IMR-90 (cell line): ENCODE measurements around the gene FBXL13. TPM values are rescaled to one million over a fixed set of nuclear protein-coding genes. Genes with fewer than 3 reads are reported as not detected.

ENCODE experiments used
- ATAC-seq: fragments of 200-7000 bp; cut with Tn5 transposase; 2 replicates; pipeline ENCODE4 v1.9.1; 2020; ENCODE audit warnings: low read depth, mild to moderate bottlenecking, moderate library complexity
- BruUV-seq: library from RNA; stranded (reverse); fragments of 400-500 nt; replicated peaks from 2 replicates; lab custom pipeline; 2021; lab: Mats Ljungman, UMichigan
- CTCF ChIA-PET: fragments of 300-600 bp; formaldehyde crosslinking; extraction: SDS; loops from one replicate; lab custom pipeline; 2021; ENCODE audit warnings: antibody characterized with exemption; lab: Yijun Ruan, JAX
- POLR2A ChIA-PET: fragments of 300-600 bp; sonication (Branson Sonifier 250); formaldehyde crosslinking; loops from one replicate; lab custom pipeline; 2022; ENCODE audit warnings: antibody characterized with exemption; ENCODE audit not compliant: unreplicated experiment; lab: Charles Lee
- DNase-seq: peaks from one replicate; pipeline ENCODE4 v3.0.0; 2013
- H2AFZ ChIP-seq: replicated peaks from 2 replicates; pipeline ENCODE3; 2013; ENCODE audit warnings: low read length, mild to moderate bottlenecking; ENCODE audit not compliant: poor library complexity
- H2AK5ac ChIP-seq: 2 replicates; pipeline ENCODE4 v1.6.1; 2013; ENCODE audit warnings: low read depth, low read length, inconsistent platforms
- H2AK9ac ChIP-seq: replicated peaks from 2 replicates; pipeline ENCODE3; 2013; ENCODE audit warnings: mild to moderate bottlenecking, low read depth, low read length, moderate library complexity; ENCODE audit not compliant: poor library complexity
- H2BK120ac ChIP-seq: 2 replicates; pipeline ENCODE4 v1.6.1; 2013; ENCODE audit warnings: low read depth, low read length, inconsistent platforms
- H2BK15ac ChIP-seq: 3 replicates; pipeline ENCODE4 v1.6.1; 2013; ENCODE audit warnings: low read depth, low read length, inconsistent platforms
- H2BK20ac ChIP-seq: 2 replicates; pipeline ENCODE4 v1.6.1; 2013; ENCODE audit warnings: low read depth, mild to moderate bottlenecking, inconsistent platforms, low read length, moderate library complexity
- H2BK5ac ChIP-seq: 2 replicates; pipeline ENCODE4 v1.6.1; 2013; ENCODE audit warnings: mild to moderate bottlenecking, low read depth, low read length, inconsistent platforms; ENCODE audit not compliant: poor library complexity, severe bottlenecking
- H3K14ac ChIP-seq: replicated peaks from 2 replicates; pipeline ENCODE4 v1.6.1; 2013; ENCODE audit warnings: low read depth, low read length, inconsistent platforms
- H3K18ac ChIP-seq: 2 replicates; pipeline ENCODE4 v1.6.1; 2013; ENCODE audit warnings: low read depth, low read length, control low read depth
- H3K23ac ChIP-seq: 2 replicates; pipeline ENCODE4 v1.6.1; 2013; ENCODE audit warnings: low read depth, low read length, inconsistent platforms
- H3K27ac ChIP-seq: 2 replicates; pipeline ENCODE4 v1.5.1; 2013; ENCODE audit warnings: mild to moderate bottlenecking, control low read depth, low read length; ENCODE audit not compliant: insufficient read depth
- H3K27me3 ChIP-seq: 2 replicates; pipeline ENCODE4 v1.6.1; 2013; ENCODE audit warnings: low read length; ENCODE audit not compliant: control insufficient read depth, insufficient read depth
- H3K36me3 ChIP-seq: 2 replicates; pipeline ENCODE4 v1.6.1; 2013; ENCODE audit warnings: low read length, mixed read lengths; ENCODE audit not compliant: control insufficient read depth, insufficient read depth
- H3K4ac ChIP-seq: 2 replicates; pipeline ENCODE4 v1.6.1; 2013; ENCODE audit warnings: low read depth, low read length, inconsistent platforms
- H3K4me1 ChIP-seq: 2 replicates; pipeline ENCODE4 v1.6.1; 2013; ENCODE audit warnings: low read length, mixed read lengths; ENCODE audit not compliant: control insufficient read depth, insufficient read depth
- H3K4me2 ChIP-seq: 2 replicates; pipeline ENCODE4 v1.6.1; 2013; ENCODE audit warnings: low read depth, mild to moderate bottlenecking, control low read depth, low read length, moderate library complexity
- H3K4me3 ChIP-seq: 2 replicates; pipeline ENCODE4 v1.5.1; 2013; ENCODE audit warnings: low read depth, mild to moderate bottlenecking, control low read depth, low read length, moderate library complexity; ENCODE audit not compliant: insufficient read depth
- H3K56ac ChIP-seq: 2 replicates; pipeline ENCODE4 v1.6.1; 2013; ENCODE audit warnings: low read length, inconsistent platforms; ENCODE audit not compliant: insufficient read depth; ENCODE audit errors: extremely low read depth
- H3K79me1 ChIP-seq, 2 experiments: 2 replicates each; pipeline ENCODE4 v1.6.1; 2013; ENCODE audit warnings: low read length in 2 of 2, inconsistent platforms in 1 of 2, low read depth in 1 of 2
- H3K9ac ChIP-seq: 2 replicates; pipeline ENCODE4 v1.6.1; 2013; ENCODE audit warnings: low read depth, low read length, control low read depth
- H3K9me1 ChIP-seq: 2 replicates; pipeline ENCODE4 v1.6.1; 2013; ENCODE audit warnings: low read length, inconsistent platforms; ENCODE audit not compliant: insufficient read depth
- H3K9me3 ChIP-seq: 2 replicates; pipeline ENCODE4 v1.6.1; 2013; ENCODE audit warnings: low read length; ENCODE audit not compliant: control insufficient read depth, insufficient read depth
- H4K20me1 ChIP-seq: 2 replicates; pipeline ENCODE4 v1.6.1; 2013; ENCODE audit warnings: low read length, inconsistent platforms; ENCODE audit not compliant: insufficient read depth
- H4K5ac ChIP-seq: 2 replicates; pipeline ENCODE4 v1.6.1; 2013; ENCODE audit warnings: mild to moderate bottlenecking, low read depth, low read length, control low read depth
- H4K8ac ChIP-seq, 2 experiments: 2 replicates each; pipeline ENCODE4 v1.6.1; 2013; ENCODE audit warnings: low read depth in 2 of 2, low read length in 2 of 2, control low read depth in 1 of 2, inconsistent platforms in 1 of 2
- H4K91ac ChIP-seq: 2 replicates; pipeline ENCODE4 v1.6.1; 2013; ENCODE audit warnings: low read depth, low read length, inconsistent platforms; ENCODE audit not compliant: insufficient read depth
- BHLHE40 ChIP-seq: fragments of 150-350 bp; IDR thresholded peaks from 2 replicates; pipeline ENCODE4 v1.6.1; 2016; ENCODE audit warnings: mild to moderate bottlenecking, low read depth, low read length
- CEBPB ChIP-seq: IDR thresholded peaks from 2 replicates; pipeline ENCODE4 v1.6.1; 2012; ENCODE audit warnings: low read depth, low read length, improper control_type of control experiment
- CHD1 ChIP-seq: IDR thresholded peaks from 2 replicates; pipeline ENCODE4 v1.6.1; 2012; ENCODE audit warnings: low read depth, low read length, improper control_type of control experiment
- CTCF ChIP-seq: conservative IDR thresholded peaks from 2 replicates; pipeline ENCODE4 v1.5.1; 2012; ENCODE audit warnings: mild to moderate bottlenecking, low read depth, low read length, improper control_type of control experiment
- ELK1 ChIP-seq: fragments of 150-350 bp; IDR thresholded peaks from 2 replicates; pipeline ENCODE4 v1.6.1; 2016; ENCODE audit warnings: low read depth, mild to moderate bottlenecking, low read length, moderate library complexity, borderline replicate concordance
- FOS ChIP-seq: fragments of 150-350 bp; IDR thresholded peaks from 2 replicates; pipeline ENCODE4 v1.6.1; 2016; ENCODE audit warnings: low read depth, low read length
- MAFK ChIP-seq: IDR thresholded peaks from 2 replicates; pipeline ENCODE4 v1.6.1; 2012; ENCODE audit warnings: low read depth, low read length, improper control_type of control experiment
- MAZ ChIP-seq: IDR thresholded peaks from 2 replicates; pipeline ENCODE4 v1.6.1; 2012; ENCODE audit warnings: low read depth, mild to moderate bottlenecking, low read length, improper control_type of control experiment, moderate library complexity, borderline replicate concordance
- MXI1 ChIP-seq: IDR thresholded peaks from 2 replicates; pipeline ENCODE4 v1.6.1; 2012; ENCODE audit warnings: low read depth, mild to moderate bottlenecking, low read length, moderate library complexity, borderline replicate concordance
- NFE2L2 ChIP-seq: fragments of 150-350 bp; IDR thresholded peaks from 2 replicates; pipeline ENCODE4 v1.6.1; 2016; ENCODE audit warnings: low read depth, mild to moderate bottlenecking, low read length
- POLR2A ChIP-seq: IDR thresholded peaks from 2 replicates; pipeline ENCODE4 v1.6.1; 2012; ENCODE audit warnings: mild to moderate bottlenecking, low read depth, low read length
- RAD21 ChIP-seq: IDR thresholded peaks from 2 replicates; pipeline ENCODE4 v1.6.1; 2012; ENCODE audit warnings: low read length, improper control_type of control experiment
- RCOR1 ChIP-seq: IDR thresholded peaks from 2 replicates; pipeline ENCODE4 v1.6.1; 2012; ENCODE audit warnings: mild to moderate bottlenecking, low read length, improper control_type of control experiment; ENCODE audit not compliant: insufficient replicate concordance
- RFX5 ChIP-seq: IDR thresholded peaks from 2 replicates; pipeline ENCODE4 v1.8.0; 2012; ENCODE audit warnings: low read depth, mild to moderate bottlenecking, low read length, moderate library complexity
- SMC3 ChIP-seq: fragments of 150-350 bp; IDR thresholded peaks from 2 replicates; pipeline ENCODE4 v1.6.1; 2016; ENCODE audit warnings: low read depth, mild to moderate bottlenecking, antibody characterized with exemption, low read length, moderate library complexity
- WGBS, 2 experiments: methylation state at CpG; one replicate each; pipeline versions ENCODE4 v1.1.5 to v1.1.7; 2013; ENCODE audit warnings: missing lambda C conversion rate in 2 of 2; ENCODE audit not compliant: insufficient read length in 1 of 2; ENCODE audit errors: extremely low coverage in 2 of 2; 5-methylcytosine and 5-hydroxymethylcytosine counted together
- dilution Hi-C: fragments of 300-500 bp; cut with HindIII; formaldehyde crosslinking; loops from one replicate; pipeline ENCODE4 v1.14.3; 2018; ENCODE audit warnings: low sequenced_read_pairs; ENCODE audit not compliant: unreplicated experiment
- in situ Hi-C: fragments of 300-500 bp; cut with MboI; formaldehyde crosslinking; loops from 3 replicates; pipeline ENCODE4 v1.14.3; 2019; ENCODE audit warnings: low sequenced_read_pairs, inconsistent platforms, mixed read lengths
- intact Hi-C: fragments of 100-400 bp; cut with micrococcal nuclease; formaldehyde crosslinking; loops from 2 replicates; pipeline ENCODE4 v1.10.0; 2022
- polyA plus RNA-seq, 3 experiments: library from polyadenylated mRNA; depleted of rRNA; stranded (reverse); fragments of >200 nt; gene quantifications; 2 replicates each; pipeline ENCODE4 v1.2.3, GENCODE V29; 2012; ENCODE audit warnings: low replicate concordance in 1 of 3
- total RNA-seq: library from RNA; depleted of rRNA; stranded (reverse); fragments of >200 nt; gene quantifications from 2 replicates; pipeline ENCODE4 v1.2.3, GENCODE V29; 2012
- TF ChIP-seq, protein P1 (sequence below): fragments of 150-350 bp; IDR thresholded peaks from 2 replicates; pipeline ENCODE4 v1.6.1; 2017; ENCODE audit warnings: mild to moderate bottlenecking, antibody characterized with exemption, low read length, low read depth

Gene FBXL13
- total and polyA plus RNA-seq, 2 of the 4 experiments (the other 2 are of a cell fraction) = 0.24 to 0.36 TPM

GRCh38 chr7:102840404-102840803 lies 234.2 kb downstream of the FBXL13 start:
- H3K4me2 ChIP-seq = no peak overlapping the region
- BruUV-seq = no TSS peak
- no peak overlapping the region for H4K91ac ChIP-seq
- no peak overlapping the region for H2AK5ac ChIP-seq
- no peaks in the 10 kb centered on the region for H3K36me3 ChIP-seq
- POLR2A ChIA-PET = no interaction called here
- H3K56ac ChIP-seq = no peak overlapping the region
- H2BK120ac ChIP-seq = no peak overlapping the region
- no peak for ATAC-seq
- no peaks in the 10 kb centered on the region for H4K20me1 ChIP-seq
- no peak overlapping the region for H3K14ac ChIP-seq
- H4K5ac ChIP-seq = no peak overlapping the region
- no peak overlapping the region for H2BK5ac ChIP-seq
- H2AFZ ChIP-seq = no peak overlapping the region
- H3K4me3 ChIP-seq = no peak overlapping the region
- no peak overlapping the region for H4K8ac ChIP-seq
- no peaks in the 10 kb centered on the region; a peak in 1 of 4 replicates for H3K79me1 ChIP-seq
- H3K9ac ChIP-seq = no peak overlapping the region
- no peak overlapping the region for H2BK20ac ChIP-seq
- H3K27me3 ChIP-seq = no peaks in the 10 kb centered on the region
- H3K9me1 ChIP-seq = no peaks in the 10 kb centered on the region
- in situ Hi-C loops = no loop called here
- CTCF ChIA-PET = no interaction called here
- no CpG with 5 or more reads among the region's 3 CpGs for WGBS, 2 experiments
- no peak overlapping the region for H2BK15ac ChIP-seq
- no peak overlapping the region for H3K27ac ChIP-seq
- H2AK9ac ChIP-seq = no peak overlapping the region
- intact Hi-C loops = no loop called here
- no peak for DNase-seq
- H3K9me3 ChIP-seq = no peaks in the 10 kb centered on the region
- TF ChIP-seq MAZ = no peak
- TF ChIP-seq, protein P1, sequence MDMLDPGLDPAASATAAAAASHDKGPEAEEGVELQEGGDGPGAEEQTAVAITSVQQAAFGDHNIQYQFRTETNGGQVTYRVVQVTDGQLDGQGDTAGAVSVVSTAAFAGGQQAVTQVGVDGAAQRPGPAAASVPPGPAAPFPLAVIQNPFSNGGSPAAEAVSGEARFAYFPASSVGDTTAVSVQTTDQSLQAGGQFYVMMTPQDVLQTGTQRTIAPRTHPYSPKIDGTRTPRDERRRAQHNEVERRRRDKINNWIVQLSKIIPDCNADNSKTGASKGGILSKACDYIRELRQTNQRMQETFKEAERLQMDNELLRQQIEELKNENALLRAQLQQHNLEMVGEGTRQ = no peak
- no peak for TF ChIP-seq RFX5
- no peak for TF ChIP-seq ELK1
- no peak for TF ChIP-seq POLR2A
- no peak for TF ChIP-seq CHD1
- no peak for TF ChIP-seq SMC3
- TF ChIP-seq RCOR1 = no peak
- no peak for TF ChIP-seq RAD21
- TF ChIP-seq CEBPB = no peak
- no peak for TF ChIP-seq MAFK
- TF ChIP-seq BHLHE40 = no peak
- no peak for TF ChIP-seq CTCF
- no peak for TF ChIP-seq FOS
- TF ChIP-seq MXI1 = no peak
- TF ChIP-seq NFE2L2 = no peak
- H3K4ac ChIP-seq = no peak overlapping the region
- dilution Hi-C loops = no loop called here
- H3K18ac ChIP-seq = no peak overlapping the region
- peaks cover 8% of the 10 kb centered on the region for H3K4me1 ChIP-seq
- no peak overlapping the region for H3K23ac ChIP-seq
